Activated T-helper 1 cell treated with anti-CD3 and anti-CD28 coated beads, Interleukin-12 subunit alpha, Interleukin-12 subunit beta, Interleukin-2, Interleukin-4 antibody, amounts not matched to agents 30 ng/mL and 10 ng/mL and 1 ng/mL, durations not matched to agents 14 hours and 24 hours and 36 hours (primary cell): ENCODE measurements around the gene XKR8. TPM values are rescaled to one million over a fixed set of nuclear protein-coding genes. Genes with fewer than 3 reads are reported as not detected.
"Not testable (repeated sequence)": the region's sequence is repeated elsewhere in the genome, so short reads cannot be mapped to it uniquely, and the experiment has no call there.

Source experiments
- DNase-seq: peaks from one replicate; pipeline ENCODE4 v3.0.0; 2021; ENCODE audit warnings: low spot score
- H3K27ac Mint-ChIP-seq: one replicate; pipeline ENCODE4 v1.8.0; 2021; ENCODE audit warnings: mild to moderate bottlenecking, mixed read lengths
- H3K27me3 Mint-ChIP-seq: one replicate; pipeline ENCODE4 v1.8.0; 2022; ENCODE audit warnings: mild to moderate bottlenecking, moderate library complexity, mixed read lengths; ENCODE audit not compliant: insufficient read depth
- H3K36me3 Mint-ChIP-seq: one replicate; pipeline ENCODE4 v1.8.0; 2021; ENCODE audit warnings: low read depth, mixed read lengths
- H3K4me1 Mint-ChIP-seq: one replicate; pipeline ENCODE4 v1.8.0; 2021; ENCODE audit warnings: low read depth, mixed read lengths
- H3K4me3 Mint-ChIP-seq: one replicate; pipeline ENCODE4 v1.8.0; 2021; ENCODE audit warnings: mild to moderate bottlenecking, moderate library complexity, mixed read lengths
- H3K9me3 Mint-ChIP-seq: one replicate; pipeline ENCODE4 v1.8.0; 2021; ENCODE audit warnings: mixed read lengths
- intact Hi-C: fragments of 100-400 bp; cut with micrococcal nuclease; formaldehyde crosslinking; loops from one replicate; pipeline ENCODE4 v1.15.1; 2024
- total RNA-seq: library from RNA; stranded (reverse); gene quantifications from 2 replicates; pipeline ENCODE4 v1.2.3, GENCODE V29; 2022

XKR8 gene
- total RNA-seq, 1 donor from 2014 or later = 5.7 TPM

- Mint-ChIP-seq H3K36me3 (peaks cover 16% of the 10 kb centered on the region), H3K4me1 (no peaks in the 10 kb centered on the region), H3K4me3 (no peak overlapping the region), H3K27ac (no peak overlapping the region), H3K9me3 (no peaks in the 10 kb centered on the region), H3K27me3 (no peaks in the 10 kb centered on the region)
- no peak for DNase-seq
- intact Hi-C loops = loop anchor here (1.0 kb wide), 4 partner anchors 39 to 147 kb away; no protein-coding TSS in a partner anchor
Measured at GRCh38 chr1:27979151-27979858, 19.5 kb downstream of the XKR8 start.

GRCh38 chr1:27979859-27980201 is 20.1 kb downstream of the XKR8 start:
- Mint-ChIP-seq H3K27ac (no peak overlapping the region), H3K9me3 (no peaks in the 10 kb centered on the region), H3K4me3 (no peak overlapping the region), H3K27me3 (no peaks in the 10 kb centered on the region), H3K4me1 (no peaks in the 10 kb centered on the region), H3K36me3 (peaks cover 18% of the 10 kb centered on the region)
- DNase-seq = no peak
- intact Hi-C loops = loop anchor here (1.0 kb wide), 4 partner anchors 40 to 148 kb away; no protein-coding TSS in a partner anchor

- Mint-ChIP-seq H3K36me3 (peaks cover 22% of the 10 kb centered on the region), H3K9me3 (no peaks in the 10 kb centered on the region), H3K27ac (no peak overlapping the region), H3K4me3 (no peak overlapping the region), H3K27me3 (no peaks in the 10 kb centered on the region), H3K4me1 (no peaks in the 10 kb centered on the region)
- no peak for DNase-seq
- intact Hi-C loops = no loop called here
Measured at GRCh38 chr1:27980216-27980845, 20.6 kb downstream of the XKR8 start.

GRCh38 chr1:27981145-27981544 is 21.4 kb downstream of the XKR8 start:
- Mint-ChIP-seq H3K27me3 (no peaks in the 10 kb centered on the region), H3K9me3 (no peaks in the 10 kb centered on the region), H3K27ac (no peak overlapping the region), H3K4me1 (no peaks in the 10 kb centered on the region), H3K4me3 (no peak overlapping the region), H3K36me3 (peaks cover 24% of the 10 kb centered on the region)
- no peak for DNase-seq
- intact Hi-C loops = no loop called here

- Mint-ChIP-seq H3K4me3 (no peak overlapping the region), H3K27ac (peak overlapping the region; percentile 57), H3K9me3 (no peaks in the 10 kb centered on the region), H3K36me3 (peaks cover 46% of the 10 kb centered on the region), H3K27me3 (no peaks in the 10 kb centered on the region), H3K4me1 (peaks cover 44% of the 10 kb centered on the region)
- no peak for DNase-seq
- intact Hi-C loops = loop anchor here (5.0 kb wide), 2 partner anchors 66 to 216 kb away; no protein-coding TSS in a partner anchor
Measured at GRCh38 chr1:27990920-27991537, 31.3 kb downstream of the XKR8 start.

- peak; percentile 36 for DNase-seq
- H3K27ac Mint-ChIP-seq = peak overlapping the region; percentile 67
- peaks cover 53% of the 10 kb centered on the region for H3K36me3 Mint-ChIP-seq
- H3K9me3 Mint-ChIP-seq = no peaks in the 10 kb centered on the region
- no peaks in the 10 kb centered on the region for H3K27me3 Mint-ChIP-seq
- intact Hi-C loops = loop anchor here (2.0 to 5.0 kb wide), 3 partner anchors 65 to 215 kb away; partner anchors contain the start of gene EYA3
- peaks cover 50% of the 10 kb centered on the region for H3K4me1 Mint-ChIP-seq
- peak overlapping the region; percentile 37 for H3K4me3 Mint-ChIP-seq
Measured at GRCh38 chr1:27992276-27992675, 32.5 kb downstream of the XKR8 start.

- no peak for DNase-seq
- peak overlapping the region; percentile 59 for H3K4me3 Mint-ChIP-seq
- intact Hi-C loops = loop anchor here (2.0 to 5.0 kb wide), 3 partner anchors 64 to 214 kb away; partner anchors contain the start of gene EYA3
Measured at GRCh38 chr1:27993241-27993640, 33.5 kb downstream of the XKR8 start.

GRCh38 chr1:27994060-27994459 is 34.3 kb downstream of the XKR8 start:
- Mint-ChIP-seq H3K27ac (no peak overlapping the region), H3K27me3 (no peaks in the 10 kb centered on the region), H3K4me1 (peaks cover 46% of the 10 kb centered on the region), H3K9me3 (no peaks in the 10 kb centered on the region), H3K4me3 (no peak overlapping the region), H3K36me3 (peaks cover 49% of the 10 kb centered on the region)
- intact Hi-C loops = loop anchor here (5.0 kb wide), 2 partner anchors 63 to 213 kb away; no protein-coding TSS in a partner anchor
- DNase-seq = no peak

More at GRCh38 chr1:27993241-27993640, 33.5 kb downstream of the XKR8 start:
- Mint-ChIP-seq H3K36me3 (peaks cover 53% of the 10 kb centered on the region), H3K4me1 (peaks cover 46% of the 10 kb centered on the region), H3K27ac (peak overlapping the region; percentile 61), H3K9me3 (no peaks in the 10 kb centered on the region), H3K27me3 (no peaks in the 10 kb centered on the region)

GRCh38 chr1:27994526-27994925 is 34.8 kb downstream of the XKR8 start:
- not testable (repeated sequence) for H3K4me3 Mint-ChIP-seq, H3K9me3 Mint-ChIP-seq, H3K27ac Mint-ChIP-seq, DNase-seq, H3K27me3 Mint-ChIP-seq
- H3K4me1 Mint-ChIP-seq = peaks cover 46% of the 10 kb centered on the region
- intact Hi-C loops = loop anchor here (5.0 kb wide), 2 partner anchors 63 to 213 kb away; no protein-coding TSS in a partner anchor
- peaks cover 48% of the 10 kb centered on the region for H3K36me3 Mint-ChIP-seq

- no peak for DNase-seq
- Mint-ChIP-seq H3K36me3 (peaks cover 38% of the 10 kb centered on the region), H3K4me3 (no peak overlapping the region), H3K27ac (no peak overlapping the region), H3K27me3 (no peaks in the 10 kb centered on the region), H3K4me1 (peaks cover 14% of the 10 kb centered on the region), H3K9me3 (no peaks in the 10 kb centered on the region)
- intact Hi-C loops = no loop called here
Measured at GRCh38 chr1:27999055-27999454, 39.3 kb downstream of the XKR8 start.

GRCh38 chr1:28002600-28002999 is 42.8 kb downstream of the XKR8 start:
- H3K27me3 Mint-ChIP-seq = no peaks in the 10 kb centered on the region
- intact Hi-C loops = no loop called here
- H3K9me3 Mint-ChIP-seq = no peaks in the 10 kb centered on the region
- DNase-seq = no peak
- H3K4me3 Mint-ChIP-seq = no peak overlapping the region
- H3K36me3 Mint-ChIP-seq = peaks cover 32% of the 10 kb centered on the region
- no peaks in the 10 kb centered on the region for H3K4me1 Mint-ChIP-seq
- H3K27ac Mint-ChIP-seq = no peak overlapping the region

- H3K27me3 Mint-ChIP-seq, H3K27ac Mint-ChIP-seq, H3K4me1 Mint-ChIP-seq, intact Hi-C loops, DNase-seq, H3K9me3 Mint-ChIP-seq, H3K4me3 Mint-ChIP-seq: not testable (repeated sequence)
- H3K36me3 Mint-ChIP-seq = peaks cover 30% of the 10 kb centered on the region
Measured at GRCh38 chr1:28003117-28003516, 43.3 kb downstream of the XKR8 start.

GRCh38 chr1:28010969-28011368 is 51.2 kb downstream of the XKR8 start:
- intact Hi-C loops = no loop called here
- Mint-ChIP-seq H3K4me3 (no peak overlapping the region), H3K9me3 (no peaks in the 10 kb centered on the region), H3K36me3 (peaks cover 34% of the 10 kb centered on the region), H3K4me1 (no peaks in the 10 kb centered on the region), H3K27me3 (no peaks in the 10 kb centered on the region), H3K27ac (no peak overlapping the region)
- no peak for DNase-seq
